Activated naive CD4-positive, alpha-beta T cell treated with anti-CD3 and anti-CD28 coated beads, Interleukin-2, amount 50 U/mL, for 24 hours (primary cell): ENCODE results near the gene MGMT.

ENCODE experiments used
- H3K27ac Mint-ChIP-seq: one replicate; pipeline ENCODE4 v1.8.0; 2021; ENCODE audit warnings: mild to moderate bottlenecking, mixed read lengths
- H3K27me3 Mint-ChIP-seq: one replicate; pipeline ENCODE4 v1.8.0; 2021; ENCODE audit warnings: mixed read lengths
- H3K36me3 Mint-ChIP-seq: one replicate; pipeline ENCODE4 v1.8.0; 2021; ENCODE audit warnings: mixed read lengths
- H3K4me1 Mint-ChIP-seq: one replicate; pipeline ENCODE4 v1.8.0; 2021; ENCODE audit warnings: mixed read lengths
- H3K4me3 Mint-ChIP-seq: one replicate; pipeline ENCODE4 v1.8.0; 2021; ENCODE audit warnings: mild to moderate bottlenecking, mixed read lengths
- H3K9me3 Mint-ChIP-seq: one replicate; pipeline ENCODE4 v1.8.0; 2021; ENCODE audit warnings: mixed read lengths

Gene MGMT

GRCh38 chr10:129683920-129684319 is 216.9 kb downstream of the MGMT start:
- H3K27ac Mint-ChIP-seq = no peak overlapping the region
- H3K27me3 Mint-ChIP-seq = no peaks in the 10 kb centered on the region
- no peaks in the 10 kb centered on the region for H3K9me3 Mint-ChIP-seq
- no peaks in the 10 kb centered on the region for H3K4me1 Mint-ChIP-seq
- H3K36me3 Mint-ChIP-seq = peaks cover 8% of the 10 kb centered on the region
- no peak overlapping the region for H3K4me3 Mint-ChIP-seq

GRCh38 chr10:129685271-129685670 is 218.2 kb downstream of the MGMT start:
- no peaks in the 10 kb centered on the region for H3K9me3 Mint-ChIP-seq
- no peak overlapping the region for H3K27ac Mint-ChIP-seq
- H3K27me3 Mint-ChIP-seq = no peaks in the 10 kb centered on the region
- no peak overlapping the region for H3K4me3 Mint-ChIP-seq
- peaks cover 3% of the 10 kb centered on the region for H3K36me3 Mint-ChIP-seq
- H3K4me1 Mint-ChIP-seq = no peaks in the 10 kb centered on the region

GRCh38 chr10:129689671-129690071 is 222.6 kb downstream of the MGMT start:
- H3K27me3 Mint-ChIP-seq = no peaks in the 10 kb centered on the region
- H3K4me1 Mint-ChIP-seq = no peaks in the 10 kb centered on the region
- peaks cover 7% of the 10 kb centered on the region for H3K36me3 Mint-ChIP-seq
- no peak overlapping the region for H3K4me3 Mint-ChIP-seq
- H3K9me3 Mint-ChIP-seq = no peaks in the 10 kb centered on the region
- no peak overlapping the region for H3K27ac Mint-ChIP-seq

GRCh38 chr10:129690248-129691070 is 223.4 kb downstream of the MGMT start:
- H3K27ac Mint-ChIP-seq = no peak overlapping the region
- H3K4me3 Mint-ChIP-seq = no peak overlapping the region
- H3K36me3 Mint-ChIP-seq = peaks cover 7% of the 10 kb centered on the region
- H3K4me1 Mint-ChIP-seq = no peaks in the 10 kb centered on the region
- no peaks in the 10 kb centered on the region for H3K27me3 Mint-ChIP-seq
- H3K9me3 Mint-ChIP-seq = no peaks in the 10 kb centered on the region

- Mint-ChIP-seq H3K9me3 (no peaks in the 10 kb centered on the region), H3K27ac (no peak overlapping the region), H3K27me3 (no peaks in the 10 kb centered on the region), H3K4me1 (no peaks in the 10 kb centered on the region), H3K36me3 (peaks cover 7% of the 10 kb centered on the region), H3K4me3 (no peak overlapping the region)
These were observed 225.7 kb downstream of the MGMT start for GRCh38 chr10:129692695-129693094.

- H3K4me3 Mint-ChIP-seq = no peak overlapping the region
- H3K27me3 Mint-ChIP-seq = no peaks in the 10 kb centered on the region
- H3K27ac Mint-ChIP-seq = no peak overlapping the region
- H3K36me3 Mint-ChIP-seq = peaks cover 7% of the 10 kb centered on the region
- H3K4me1 Mint-ChIP-seq = no peaks in the 10 kb centered on the region
- H3K9me3 Mint-ChIP-seq = no peaks in the 10 kb centered on the region
These were observed 226.3 kb downstream of the MGMT start for GRCh38 chr10:129693382-129693781.

GRCh38 chr10:129694184-129694583 is 227.1 kb downstream of the MGMT start:
- no peaks in the 10 kb centered on the region for H3K27me3 Mint-ChIP-seq
- H3K4me3 Mint-ChIP-seq = no peak overlapping the region
- H3K9me3 Mint-ChIP-seq = no peaks in the 10 kb centered on the region
- H3K4me1 Mint-ChIP-seq = no peaks in the 10 kb centered on the region
- H3K36me3 Mint-ChIP-seq = peaks cover 7% of the 10 kb centered on the region
- H3K27ac Mint-ChIP-seq = no peak overlapping the region

- H3K4me3 Mint-ChIP-seq = no peak overlapping the region
- peaks cover 7% of the 10 kb centered on the region for H3K36me3 Mint-ChIP-seq
- H3K9me3 Mint-ChIP-seq = no peaks in the 10 kb centered on the region
- no peaks in the 10 kb centered on the region for H3K27me3 Mint-ChIP-seq
- H3K27ac Mint-ChIP-seq = no peak overlapping the region
- H3K4me1 Mint-ChIP-seq = no peaks in the 10 kb centered on the region
These were observed 227.7 kb downstream of the MGMT start for GRCh38 chr10:129694691-129695243.

- H3K4me1 Mint-ChIP-seq = no peaks in the 10 kb centered on the region
- H3K4me3 Mint-ChIP-seq = no peak overlapping the region
- no peak overlapping the region for H3K27ac Mint-ChIP-seq
- H3K36me3 Mint-ChIP-seq = peaks cover 2% of the 10 kb centered on the region
- H3K9me3 Mint-ChIP-seq = no peaks in the 10 kb centered on the region
- H3K27me3 Mint-ChIP-seq = no peaks in the 10 kb centered on the region
These were observed 228.6 kb downstream of the MGMT start for GRCh38 chr10:129695671-129696070.

GRCh38 chr10:129696636-129697035 is 229.6 kb downstream of the MGMT start:
- no peaks in the 10 kb centered on the region for H3K9me3 Mint-ChIP-seq
- H3K4me3 Mint-ChIP-seq = no peak overlapping the region
- H3K27ac Mint-ChIP-seq = no peak overlapping the region
- H3K27me3 Mint-ChIP-seq = no peaks in the 10 kb centered on the region
- H3K4me1 Mint-ChIP-seq = no peaks in the 10 kb centered on the region
- no peaks in the 10 kb centered on the region for H3K36me3 Mint-ChIP-seq

- no peak overlapping the region for H3K4me3 Mint-ChIP-seq
These were observed 230.6 kb downstream of the MGMT start for GRCh38 chr10:129697463-129698247.

GRCh38 chr10:129699722-129700340 is 232.8 kb downstream of the MGMT start:
- peaks cover 7% of the 10 kb centered on the region for H3K4me1 Mint-ChIP-seq
- H3K36me3 Mint-ChIP-seq = peaks cover 3% of the 10 kb centered on the region
- H3K27ac Mint-ChIP-seq = no peak overlapping the region
- no peaks in the 10 kb centered on the region for H3K27me3 Mint-ChIP-seq
- H3K4me3 Mint-ChIP-seq = no peak overlapping the region
- no peaks in the 10 kb centered on the region for H3K9me3 Mint-ChIP-seq

More at GRCh38 chr10:129697463-129698247, 230.6 kb downstream of the MGMT start:
- H3K9me3 Mint-ChIP-seq = no peaks in the 10 kb centered on the region
- no peaks in the 10 kb centered on the region for H3K4me1 Mint-ChIP-seq
- no peak overlapping the region for H3K27ac Mint-ChIP-seq
- H3K36me3 Mint-ChIP-seq = no peaks in the 10 kb centered on the region
- no peaks in the 10 kb centered on the region for H3K27me3 Mint-ChIP-seq

GRCh38 chr10:129702605-129703004 is 235.6 kb downstream of the MGMT start:
- Mint-ChIP-seq H3K36me3 (peaks cover 8% of the 10 kb centered on the region), H3K4me1 (peaks cover 12% of the 10 kb centered on the region), H3K27ac (no peak overlapping the region), H3K27me3 (no peaks in the 10 kb centered on the region), H3K4me3 (no peak overlapping the region), H3K9me3 (no peaks in the 10 kb centered on the region)

GRCh38 chr10:129703287-129704137 is 236.5 kb downstream of the MGMT start:
- Mint-ChIP-seq H3K27ac (no peak overlapping the region), H3K4me3 (no peak overlapping the region), H3K27me3 (no peaks in the 10 kb centered on the region), H3K4me1 (peaks cover 12% of the 10 kb centered on the region), H3K36me3 (peaks cover 14% of the 10 kb centered on the region), H3K9me3 (no peaks in the 10 kb centered on the region)

GRCh38 chr10:129704225-129704624 is 237.2 kb downstream of the MGMT start:
- Mint-ChIP-seq H3K9me3 (no peaks in the 10 kb centered on the region), H3K27ac (no peak overlapping the region), H3K36me3 (peaks cover 21% of the 10 kb centered on the region), H3K4me1 (peaks cover 12% of the 10 kb centered on the region), H3K27me3 (no peaks in the 10 kb centered on the region), H3K4me3 (no peak overlapping the region)
